IPS DF 6.9 (cell line): ENCODE data around the gene IGFBP2.

Experiments used
- DNase-seq: peaks from one replicate; pipeline ENCODE4 v3.0.0-alpha.2; 2013; ENCODE audit warnings: low read depth, low spot score
- H3K27ac ChIP-seq: one replicate; pipeline ENCODE4 v1.5.1; 2013; ENCODE audit warnings: low read length, control low read depth
- H3K27me3 ChIP-seq: 2 replicates; pipeline ENCODE4 v1.6.1; 2013; ENCODE audit warnings: mild to moderate bottlenecking, low read length; ENCODE audit not compliant: control insufficient read depth, insufficient read depth
- H3K36me3 ChIP-seq: 2 replicates; pipeline ENCODE4 v1.6.1; 2013; ENCODE audit warnings: low read length; ENCODE audit not compliant: control insufficient read depth, insufficient read depth
- H3K4me1 ChIP-seq: 2 replicates; pipeline ENCODE4 v1.6.1; 2013; ENCODE audit warnings: low read length; ENCODE audit not compliant: control insufficient read depth, insufficient read depth
- H3K4me3 ChIP-seq: 2 replicates; pipeline ENCODE4 v1.5.1; 2013; ENCODE audit warnings: mild to moderate bottlenecking, low read length
- H3K9me3 ChIP-seq: 2 replicates; pipeline ENCODE4 v1.6.1; 2013; ENCODE audit warnings: low read length, inconsistent platforms; ENCODE audit not compliant: control insufficient read depth, insufficient read depth
- WGBS: extraction: QIAGEN DNeasy Blood & Tissue Kit; methylation state at CpG from one replicate; pipeline ENCODE4 v1.1.7; 2013; ENCODE audit warnings: mixed read lengths, missing lambda C conversion rate; ENCODE audit not compliant: insufficient read length, insufficient coverage; 5-methylcytosine and 5-hydroxymethylcytosine counted together

Gene IGFBP2

GRCh38 chr2:216673021-216673420, 39.8 kb downstream of the IGFBP2 start:
- Histone ChIP-seq H3K4me3 (no peak overlapping the region), H3K9me3 (no peaks in the 10 kb centered on the region), H3K27ac (no peak overlapping the region), H3K27me3 (no peaks in the 10 kb centered on the region), H3K36me3 (no peaks in the 10 kb centered on the region), H3K4me1 (no peaks in the 10 kb centered on the region; the same call in 1 of the 2 replicates)
- DNase-seq, result no peak
- no CpG with 5 or more reads among the region's 10 CpGs for WGBS

- no CpG with 5 or more reads among the region's 9 CpGs for WGBS
- Histone ChIP-seq H3K4me3 (no peak overlapping the region), H3K27me3 (no peaks in the 10 kb centered on the region), H3K36me3 (no peaks in the 10 kb centered on the region), H3K9me3 (no peaks in the 10 kb centered on the region), H3K27ac (no peak overlapping the region), H3K4me1 (no peaks in the 10 kb centered on the region; the same call in 1 of the 2 replicates)
- DNase-seq, result no peak
Measured at GRCh38 chr2:216673609-216674008, 40.4 kb downstream of the IGFBP2 start.

GRCh38 chr2:216674376-216674775, 41.2 kb downstream of the IGFBP2 start:
- no CpG with 5 or more reads among the region's 9 CpGs for WGBS
- Histone ChIP-seq H3K27me3 (no peaks in the 10 kb centered on the region), H3K9me3 (no peaks in the 10 kb centered on the region), H3K4me3 (no peak overlapping the region), H3K27ac (no peak overlapping the region), H3K4me1 (peaks cover under 1% of the 10 kb centered on the region; the same call in 1 of the 2 replicates), H3K36me3 (no peaks in the 10 kb centered on the region)
- no peak for DNase-seq

GRCh38 chr2:216676630-216677029, 43.4 kb downstream of the IGFBP2 start:
- no CpG with 5 or more reads among the region's 17 CpGs for WGBS
- H3K27me3 ChIP-seq, result no peaks in the 10 kb centered on the region
- DNase-seq, result no peak
- H3K9me3 ChIP-seq, result no peaks in the 10 kb centered on the region
- H3K36me3 ChIP-seq, result no peaks in the 10 kb centered on the region
- H3K4me3 ChIP-seq, result no peak overlapping the region
- no peak overlapping the region for H3K27ac ChIP-seq
- H3K4me1 ChIP-seq, result peaks cover 4% of the 10 kb centered on the region

- Histone ChIP-seq H3K4me1 (peaks cover 4% of the 10 kb centered on the region), H3K27ac (no peak overlapping the region), H3K9me3 (no peaks in the 10 kb centered on the region), H3K27me3 (no peaks in the 10 kb centered on the region), H3K4me3 (no peak overlapping the region), H3K36me3 (no peaks in the 10 kb centered on the region)
- no peak for DNase-seq
- no CpG with 5 or more reads among the region's 9 CpGs for WGBS
Measured at GRCh38 chr2:216677439-216678097, 44.3 kb downstream of the IGFBP2 start.

GRCh38 chr2:216678098-216678465, 44.9 kb downstream of the IGFBP2 start:
- WGBS, result no CpG with 5 or more reads among the region's 12 CpGs
- H3K27me3 ChIP-seq, result no peaks in the 10 kb centered on the region

GRCh38 chr2:216678813-216679657, 45.8 kb downstream of the IGFBP2 start:
- Histone ChIP-seq H3K4me1 (peaks cover 4% of the 10 kb centered on the region), H3K4me3 (no peak overlapping the region), H3K27ac (no peak overlapping the region), H3K9me3 (no peaks in the 10 kb centered on the region), H3K36me3 (no peaks in the 10 kb centered on the region), H3K27me3 (no peaks in the 10 kb centered on the region)
- DNase-seq, result no peak
- no CpG with 5 or more reads among the region's 21 CpGs for WGBS

More at GRCh38 chr2:216678098-216678465, 44.9 kb downstream of the IGFBP2 start:
- Histone ChIP-seq H3K4me1 (peaks cover 4% of the 10 kb centered on the region), H3K36me3 (no peaks in the 10 kb centered on the region), H3K4me3 (no peak overlapping the region), H3K9me3 (no peaks in the 10 kb centered on the region), H3K27ac (no peak overlapping the region)
- DNase-seq, result no peak

GRCh38 chr2:216679658-216680024, 46.4 kb downstream of the IGFBP2 start:
- no CpG with 5 or more reads among the region's 14 CpGs for WGBS
- no peak for DNase-seq
- Histone ChIP-seq H3K36me3 (no peaks in the 10 kb centered on the region), H3K4me3 (no peak overlapping the region), H3K9me3 (no peaks in the 10 kb centered on the region), H3K27ac (no peak overlapping the region), H3K27me3 (no peaks in the 10 kb centered on the region), H3K4me1 (peaks cover 4% of the 10 kb centered on the region)

- Histone ChIP-seq H3K27ac (no peak overlapping the region), H3K4me3 (no peak overlapping the region), H3K4me1 (peaks cover 4% of the 10 kb centered on the region), H3K27me3 (no peaks in the 10 kb centered on the region), H3K9me3 (no peaks in the 10 kb centered on the region), H3K36me3 (no peaks in the 10 kb centered on the region)
- DNase-seq, result no peak
- no CpG with 5 or more reads among the region's 10 CpGs for WGBS
Measured at GRCh38 chr2:216680951-216681629, 47.9 kb downstream of the IGFBP2 start.

GRCh38 chr2:216681683-216682082, 48.5 kb downstream of the IGFBP2 start:
- no peaks in the 10 kb centered on the region for H3K9me3 ChIP-seq
- WGBS, result no CpG with 5 or more reads among the region's 2 CpGs
- no peaks in the 10 kb centered on the region for H3K27me3 ChIP-seq
- no peak overlapping the region for H3K4me3 ChIP-seq
- H3K4me1 ChIP-seq, result peaks cover 4% of the 10 kb centered on the region
- H3K36me3 ChIP-seq, result no peaks in the 10 kb centered on the region
- no peak for DNase-seq
- H3K27ac ChIP-seq, result no peak overlapping the region
